Loucy (cell line): ENCODE data around the gene WLS.

ENCODE experiments used
- H2AFZ ChIP-seq: fragments of 200-600 bp; sonication (generic); 2 replicates; pipeline ENCODE4 v1.6.0; 2016; ENCODE audit warnings: antibody characterized with exemption, mild to moderate bottlenecking, low read length, moderate library complexity
- H3F3A ChIP-seq: fragments of 200-600 bp; 2 replicates; pipeline ENCODE4 v1.6.0; 2016; ENCODE audit warnings: antibody characterized with exemption, low read depth, mild to moderate bottlenecking
- H3K27me3 ChIP-seq: fragments of 200-600 bp; sonication (generic); 2 replicates; pipeline ENCODE4 v1.6.1; 2014; ENCODE audit warnings: low read length, mild to moderate bottlenecking; ENCODE audit not compliant: insufficient read depth, poor library complexity, severe bottlenecking
- H3K36me3 ChIP-seq: fragments of 200-600 bp; sonication (generic); 2 replicates; pipeline ENCODE4 v1.6.1; 2016; ENCODE audit warnings: low read length; ENCODE audit not compliant: insufficient read depth
- H3K4me1 ChIP-seq: fragments of 200-600 bp; sonication (generic); 2 replicates; pipeline ENCODE4 v1.5.1; 2014; ENCODE audit warnings: low read length, mild to moderate bottlenecking; ENCODE audit not compliant: insufficient read depth, poor library complexity, severe bottlenecking
- H3K4me2 ChIP-seq: fragments of 200-600 bp; sonication (generic); 2 replicates; pipeline ENCODE4 v1.6.0; 2014; ENCODE audit warnings: antibody characterized with exemption, low read length, low read depth, mild to moderate bottlenecking; ENCODE audit not compliant: poor library complexity, severe bottlenecking
- H3K4me3 ChIP-seq: fragments of 200-600 bp; sonication (generic); 2 replicates; pipeline ENCODE4 v1.5.1; 2014; ENCODE audit warnings: low read length, mild to moderate bottlenecking, mixed read lengths; ENCODE audit not compliant: poor library complexity, severe bottlenecking
- H3K79me2 ChIP-seq: fragments of 200-600 bp; sonication (generic); 2 replicates; pipeline ENCODE4 v1.6.1; 2014; ENCODE audit warnings: low read length; ENCODE audit not compliant: insufficient read depth
- H3K9ac ChIP-seq: fragments of 200-600 bp; sonication (generic); 2 replicates; pipeline ENCODE4 v1.6.0; 2014; ENCODE audit warnings: mild to moderate bottlenecking, low read depth, low read length, moderate library complexity; ENCODE audit not compliant: poor library complexity, severe bottlenecking
- H3K9me2 ChIP-seq: fragments of 200-600 bp; sonication (generic); replicated peaks from 2 replicates; pipeline ENCODE4 v1.6.1; 2016; ENCODE audit warnings: low read depth, low read length, mixed read lengths
- H3K9me3 ChIP-seq: fragments of 200-600 bp; sonication (generic); 2 replicates; pipeline ENCODE4 v1.6.1; 2014; ENCODE audit warnings: mild to moderate bottlenecking, antibody characterized with exemption, low read length, low read depth; ENCODE audit not compliant: insufficient read depth
- H4K20me1 ChIP-seq: fragments of 200-600 bp; sonication (generic); 2 replicates; pipeline ENCODE4 v1.6.0; 2014; ENCODE audit warnings: antibody characterized with exemption, low read length, mild to moderate bottlenecking; ENCODE audit not compliant: insufficient read depth, poor library complexity, severe bottlenecking
- EZH2phosphoT487 ChIP-seq: fragments of 200-600 bp; IDR thresholded peaks from 2 replicates; pipeline ENCODE4 v1.6.1; 2018; ENCODE audit warnings: antibody characterized with exemption, mild to moderate bottlenecking, moderate library complexity, borderline replicate concordance
- TF ChIP-seq, protein P1 (sequence below): fragments of 200-600 bp; sonication (generic); conservative IDR thresholded peaks from 2 replicates; pipeline ENCODE4 v1.5.1; 2014; ENCODE audit warnings: mild to moderate bottlenecking, antibody characterized with exemption, low read length

The WLS gene

DNA sequence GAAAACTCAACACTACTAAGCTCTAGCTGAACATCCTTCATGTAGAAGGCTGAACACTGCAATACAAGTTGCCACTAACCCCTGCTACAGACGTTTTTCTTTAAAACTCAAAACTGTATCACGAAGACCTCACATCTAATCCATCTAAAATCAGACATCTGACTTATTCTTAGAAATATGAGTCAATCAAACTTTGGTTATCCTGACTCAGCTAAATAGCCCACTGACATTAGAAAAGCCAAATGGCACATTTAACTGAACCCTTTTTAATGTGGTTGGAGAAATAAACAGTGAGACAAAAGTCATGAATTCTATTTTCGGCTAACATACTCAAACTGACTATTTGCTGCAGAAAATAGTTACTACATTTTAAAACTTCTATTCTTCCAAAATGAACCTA, 35.6 kb downstream of the WLS start:
- H3K79me2 ChIP-seq, result no peaks in the 10 kb centered on the region
- no peaks in the 10 kb centered on the region for H4K20me1 ChIP-seq
- no peaks in the 10 kb centered on the region for H3F3A ChIP-seq
- no peak for TF ChIP-seq EZH2phosphoT487
- TF ChIP-seq, protein P1, sequence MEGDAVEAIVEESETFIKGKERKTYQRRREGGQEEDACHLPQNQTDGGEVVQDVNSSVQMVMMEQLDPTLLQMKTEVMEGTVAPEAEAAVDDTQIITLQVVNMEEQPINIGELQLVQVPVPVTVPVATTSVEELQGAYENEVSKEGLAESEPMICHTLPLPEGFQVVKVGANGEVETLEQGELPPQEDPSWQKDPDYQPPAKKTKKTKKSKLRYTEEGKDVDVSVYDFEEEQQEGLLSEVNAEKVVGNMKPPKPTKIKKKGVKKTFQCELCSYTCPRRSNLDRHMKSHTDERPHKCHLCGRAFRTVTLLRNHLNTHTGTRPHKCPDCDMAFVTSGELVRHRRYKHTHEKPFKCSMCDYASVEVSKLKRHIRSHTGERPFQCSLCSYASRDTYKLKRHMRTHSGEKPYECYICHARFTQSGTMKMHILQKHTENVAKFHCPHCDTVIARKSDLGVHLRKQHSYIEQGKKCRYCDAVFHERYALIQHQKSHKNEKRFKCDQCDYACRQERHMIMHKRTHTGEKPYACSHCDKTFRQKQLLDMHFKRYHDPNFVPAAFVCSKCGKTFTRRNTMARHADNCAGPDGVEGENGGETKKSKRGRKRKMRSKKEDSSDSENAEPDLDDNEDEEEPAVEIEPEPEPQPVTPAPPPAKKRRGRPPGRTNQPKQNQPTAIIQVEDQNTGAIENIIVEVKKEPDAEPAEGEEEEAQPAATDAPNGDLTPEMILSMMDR, result no peak
- no peak overlapping the region for H3K4me2 ChIP-seq
- no peaks in the 10 kb centered on the region for H3K9me2 ChIP-seq
- H3K4me1 ChIP-seq, result no peaks in the 10 kb centered on the region
- no peaks in the 10 kb centered on the region for H3K27me3 ChIP-seq
- H3K36me3 ChIP-seq, result no peaks in the 10 kb centered on the region
- H3K9ac ChIP-seq, result no peak overlapping the region
- H2AFZ ChIP-seq, result no peak overlapping the region
- no peaks in the 10 kb centered on the region for H3K9me3 ChIP-seq
- no peak overlapping the region for H3K4me3 ChIP-seq

- Histone ChIP-seq H3K4me3 (no peak overlapping the region), H3K9me2 (no peaks in the 10 kb centered on the region), H4K20me1 (no peaks in the 10 kb centered on the region), H3K79me2 (no peaks in the 10 kb centered on the region), H2AFZ (no peak overlapping the region), H3K4me2 (no peak overlapping the region), H3K27me3 (no peaks in the 10 kb centered on the region), H3K4me1 (no peaks in the 10 kb centered on the region), H3K9ac (no peak overlapping the region), H3F3A (no peaks in the 10 kb centered on the region), H3K9me3 (no peaks in the 10 kb centered on the region), H3K36me3 (no peaks in the 10 kb centered on the region)
- TF ChIP-seq EZH2phosphoT487, result no peak
- TF ChIP-seq, protein P1, result no peak
These were observed 40.6 kb downstream of the WLS start for GRCh38 chr1:68191717-68192116.

- H3K79me2 ChIP-seq, result no peaks in the 10 kb centered on the region
- no peak overlapping the region for H3K4me2 ChIP-seq
- no peaks in the 10 kb centered on the region for H3K9me2 ChIP-seq
- H3F3A ChIP-seq, result no peaks in the 10 kb centered on the region
- H3K9ac ChIP-seq, result no peak overlapping the region
- H3K4me1 ChIP-seq, result no peaks in the 10 kb centered on the region
- no peaks in the 10 kb centered on the region for H3K9me3 ChIP-seq
- H4K20me1 ChIP-seq, result no peaks in the 10 kb centered on the region
- no peaks in the 10 kb centered on the region for H3K27me3 ChIP-seq
- TF ChIP-seq, protein P1, result no peak
- no peak for TF ChIP-seq EZH2phosphoT487
- no peaks in the 10 kb centered on the region for H3K36me3 ChIP-seq
- H2AFZ ChIP-seq, result no peak overlapping the region
- H3K4me3 ChIP-seq, result no peak overlapping the region
These were observed 43.5 kb downstream of the WLS start for GRCh38 chr1:68188644-68189340.
